K562 (cell line): Measurements from ENCODE around the gene TEX54. TPM values are rescaled to one million over a fixed set of nuclear protein-coding genes. Genes with fewer than 3 reads are reported as not detected.

Experiments used
- ATF1 ChIP-seq, 2 experiments: fragments of 450-650 bp in 1 of 2; IDR thresholded peaks; 2 replicates each; pipeline ENCODE4 v1.6.1; 2016; ENCODE audit warnings: missing compliant biosample characterization in 1 of 2, missing genetic modification characterization in 1 of 2
- BCOR ChIP-seq: fragments of 450-650 bp; IDR thresholded peaks from 2 replicates; pipeline ENCODE4 v1.6.1; 2016
- BRF1 ChIP-seq: IDR thresholded peaks from 3 replicates; pipeline ENCODE4 v1.6.1; 2011; ENCODE audit warnings: borderline replicate concordance, mild to moderate bottlenecking; ENCODE audit not compliant: insufficient read length; ENCODE audit errors: extremely low read depth
- CAMTA2 ChIP-seq: fragments of 250-450 bp; sonication (Bioruptor Pico); conservative IDR thresholded peaks from 2 replicates; pipeline ENCODE4 v1.5.1; 2022
- COPS2 ChIP-seq: fragments of 450-650 bp; conservative IDR thresholded peaks from 2 replicates; pipeline ENCODE4 v1.6.1; 2016; ENCODE audit warnings: mild to moderate bottlenecking, moderate library complexity
- FOXK1 ChIP-seq: sonication (generic); formaldehyde crosslinking; IDR thresholded peaks from 2 replicates; pipeline ENCODE4 v1.8.0; 2022; ENCODE audit warnings: missing genetic modification reagents, mild to moderate bottlenecking, borderline replicate concordance
- MBD1 ChIP-seq: fragments of 250-450 bp; sonication (Bioruptor Pico); IDR thresholded peaks from 2 replicates; pipeline ENCODE4 v1.8.0; 2022; ENCODE audit warnings: inconsistent platforms
- MLX ChIP-seq, 2 experiments: fragments of 450-650 bp in 1 of 2; sonication (generic) in 1 of 2; formaldehyde crosslinking; conservative IDR thresholded peaks; 2 replicates each; pipeline versions ENCODE4 v1.4.0 to v1.8.1; 2020 to 2022; ENCODE audit warnings: mild to moderate bottlenecking in 1 of 2, missing genetic modification reagents in 1 of 2
- PCBP2 ChIP-seq: fragments of 200-400 bp; formaldehyde crosslinking; IDR thresholded peaks from 2 replicates; pipeline ENCODE4 v1.6.1; 2018; ENCODE audit warnings: low read length, low read depth, mild to moderate bottlenecking, moderate library complexity; ENCODE audit not compliant: poor library complexity, severe bottlenecking
- POLR3G ChIP-seq: IDR thresholded peaks from 2 replicates; pipeline ENCODE4 v1.6.1; 2011; ENCODE audit not compliant: insufficient read length, insufficient replicate concordance; ENCODE audit errors: extremely low read depth
- SMARCA4 ChIP-seq: fragments of 450-650 bp; IDR thresholded peaks from 2 replicates; pipeline ENCODE4 v1.6.1; 2016
- SMARCB1 ChIP-seq: IDR thresholded peaks from 2 replicates; pipeline ENCODE4 v1.6.1; 2011; ENCODE audit warnings: improper control_type of control experiment, low read depth; ENCODE audit not compliant: insufficient read length
- ZC3H4 ChIP-seq: sonication (generic); formaldehyde crosslinking; IDR thresholded peaks from 2 replicates; pipeline ENCODE4 v1.9.0; 2021; ENCODE audit warnings: missing genetic modification reagents, borderline replicate concordance
- ZNF224 ChIP-seq: sonication (generic); formaldehyde crosslinking; IDR thresholded peaks from 2 replicates; pipeline ENCODE4 v1.8.0; 2022; ENCODE audit warnings: mild to moderate bottlenecking, missing genetic modification reagents
- polyA plus RNA-seq, 8 experiments: library from polyadenylated mRNA; depleted of rRNA in 4 of 8; stranded (reverse) in 5 of 8; unstranded in 3 of 8; fragments of >200 nt; fragmentation: Nextera tagmentation in 2 of 8; fragmentation: Illumina TruSeq in 1 of 8; extraction: Ambion mirVana in 2 of 8; extraction: Trizol in 1 of 8; gene quantifications; 2 replicates each; pipeline versions ENCODE4 v1.2.1 to v1.2.3, GENCODE V29; 2011 to 2014; ENCODE audit warnings: inconsistent platforms in 1 of 8, missing spikeins in 1 of 8
- total RNA-seq, 7 experiments: library from RNA; depleted of rRNA in 6 of 7; stranded (reverse); fragments of >200 nt in 6 of 7; fragmentation: Illumina TruSeq in 2 of 7; extraction: Trizol in 2 of 7; gene quantifications; 2 replicates each; pipeline versions ENCODE4 v1.2.1 to v1.2.3, GENCODE V29; 2011 to 2021; ENCODE audit warnings: low replicate concordance in 1 of 7
- TF ChIP-seq, protein P1 (sequence below): sonication (generic); formaldehyde crosslinking; IDR thresholded peaks from 2 replicates; pipeline ENCODE4 v1.8.0; 2022; ENCODE audit warnings: missing genetic modification reagents, mild to moderate bottlenecking, borderline replicate concordance
- TF ChIP-seq, protein P2 (sequence below): fragments of 200-800 bp; sonication (Bioruptor generic); IDR thresholded peaks from 2 replicates; pipeline ENCODE4 v1.6.1; 2017; ENCODE audit warnings: missing genetic modification characterization, missing compliant biosample characterization
- TF ChIP-seq, protein P3 (sequence below): IDR thresholded peaks from 3 replicates; pipeline ENCODE4 v1.6.1; 2011; ENCODE audit warnings: borderline replicate concordance, mild to moderate bottlenecking, moderate library complexity; ENCODE audit not compliant: insufficient read length; ENCODE audit errors: extremely low read depth

TEX54 gene
- total and polyA plus RNA-seq, 9 of the 15 experiments (the other 6 are each of a cell fraction or from before 2014, with no cell fraction given) = not detected

DNA sequence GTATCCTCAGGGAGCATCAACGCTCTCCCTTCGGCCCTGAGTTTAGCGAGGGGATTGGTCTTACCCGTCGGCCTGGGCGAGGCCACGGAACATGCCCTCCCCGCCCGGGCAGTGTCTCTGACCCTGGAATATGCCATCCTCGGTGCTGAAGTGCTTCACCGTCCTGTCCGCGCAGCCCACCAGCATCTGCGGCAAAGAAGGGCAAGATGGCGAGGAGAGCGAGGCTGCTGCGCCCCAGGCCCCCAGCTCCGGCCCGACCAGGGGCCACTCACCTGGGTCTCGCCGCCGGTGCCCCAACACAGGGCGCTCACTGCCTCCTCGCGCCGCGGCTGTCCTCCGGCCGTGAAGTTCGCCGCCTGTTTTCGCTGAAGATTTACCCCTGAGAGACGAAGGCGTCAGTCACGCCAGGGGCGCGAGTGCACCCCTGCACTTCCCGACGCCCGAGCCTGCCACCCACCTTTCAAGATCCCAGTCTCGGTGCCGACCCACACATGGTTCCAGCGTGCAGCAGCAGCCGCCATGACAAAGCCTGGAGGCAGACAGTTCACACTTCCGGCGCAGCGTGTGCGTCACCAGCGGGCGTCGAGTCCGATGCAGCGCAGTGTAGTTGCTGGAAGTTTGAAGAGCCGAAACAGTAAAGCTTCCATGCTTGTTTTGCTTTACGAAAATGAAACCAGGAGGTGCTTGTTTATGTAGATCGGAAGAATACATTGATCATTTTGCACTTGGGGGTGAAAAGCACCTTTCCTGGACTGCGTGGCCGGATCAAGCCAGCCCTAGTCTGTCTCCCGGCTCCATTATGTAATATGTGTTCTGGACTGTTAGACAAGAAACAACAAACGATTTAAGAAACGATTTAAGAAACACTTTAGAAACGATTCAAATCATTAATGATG is 6.7 kb upstream of the TEX54 start, which contains the start of gene WDR74 (continued):
- no peak for TF ChIP-seq SMARCB1
- TF ChIP-seq SMARCA4 = no peak
- TF ChIP-seq, protein P1, sequence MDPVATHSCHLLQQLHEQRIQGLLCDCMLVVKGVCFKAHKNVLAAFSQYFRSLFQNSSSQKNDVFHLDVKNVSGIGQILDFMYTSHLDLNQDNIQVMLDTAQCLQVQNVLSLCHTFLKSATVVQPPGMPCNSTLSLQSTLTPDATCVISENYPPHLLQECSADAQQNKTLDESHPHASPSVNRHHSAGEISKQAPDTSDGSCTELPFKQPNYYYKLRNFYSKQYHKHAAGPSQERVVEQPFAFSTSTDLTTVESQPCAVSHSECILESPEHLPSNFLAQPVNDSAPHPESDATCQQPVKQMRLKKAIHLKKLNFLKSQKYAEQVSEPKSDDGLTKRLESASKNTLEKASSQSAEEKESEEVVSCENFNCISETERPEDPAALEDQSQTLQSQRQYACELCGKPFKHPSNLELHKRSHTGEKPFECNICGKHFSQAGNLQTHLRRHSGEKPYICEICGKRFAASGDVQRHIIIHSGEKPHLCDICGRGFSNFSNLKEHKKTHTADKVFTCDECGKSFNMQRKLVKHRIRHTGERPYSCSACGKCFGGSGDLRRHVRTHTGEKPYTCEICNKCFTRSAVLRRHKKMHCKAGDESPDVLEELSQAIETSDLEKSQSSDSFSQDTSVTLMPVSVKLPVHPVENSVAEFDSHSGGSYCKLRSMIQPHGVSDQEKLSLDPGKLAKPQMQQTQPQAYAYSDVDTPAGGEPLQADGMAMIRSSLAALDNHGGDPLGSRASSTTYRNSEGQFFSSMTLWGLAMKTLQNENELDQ (CRISPR knock-in tag) = no peak
- peak; percentile 84; the same call in 1 of the 2 replicates for TF ChIP-seq FOXK1
- no peak; a peak in 1 of 4 replicates for TF ChIP-seq MLX (CRISPR knock-in tag; conservative IDR thresholded peaks at IDR 0.05)
- TF ChIP-seq ZC3H4 (CRISPR knock-in tag) = no peak
- no peak for TF ChIP-seq BRF1
- no peak for TF ChIP-seq BCOR
- peak; percentile 97 for TF ChIP-seq ATF1 (CRISPR knock-in tag; IDR thresholded peaks at IDR 0.05)
- TF ChIP-seq ATF1 (tag; IDR thresholded peaks at IDR 0.05) = peak; percentile 99
- TF ChIP-seq COPS2 = no peak
- TF ChIP-seq ZNF224 (CRISPR knock-in tag) = no peak
- TF ChIP-seq, protein P2, sequence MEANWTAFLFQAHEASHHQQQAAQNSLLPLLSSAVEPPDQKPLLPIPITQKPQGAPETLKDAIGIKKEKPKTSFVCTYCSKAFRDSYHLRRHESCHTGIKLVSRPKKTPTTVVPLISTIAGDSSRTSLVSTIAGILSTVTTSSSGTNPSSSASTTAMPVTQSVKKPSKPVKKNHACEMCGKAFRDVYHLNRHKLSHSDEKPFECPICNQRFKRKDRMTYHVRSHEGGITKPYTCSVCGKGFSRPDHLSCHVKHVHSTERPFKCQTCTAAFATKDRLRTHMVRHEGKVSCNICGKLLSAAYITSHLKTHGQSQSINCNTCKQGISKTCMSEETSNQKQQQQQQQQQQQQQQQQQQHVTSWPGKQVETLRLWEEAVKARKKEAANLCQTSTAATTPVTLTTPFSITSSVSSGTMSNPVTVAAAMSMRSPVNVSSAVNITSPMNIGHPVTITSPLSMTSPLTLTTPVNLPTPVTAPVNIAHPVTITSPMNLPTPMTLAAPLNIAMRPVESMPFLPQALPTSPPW (CRISPR knock-in tag) = no peak; the same call in 1 of the 2 replicates
- TF ChIP-seq POLR3G = no peak
- no peak for TF ChIP-seq PCBP2
- no peak for TF ChIP-seq MBD1 (CRISPR knock-in tag)
- 0 out of 2 replicates have a peak, but pooled peaks have one; percentile 9 for TF ChIP-seq CAMTA2
- TF ChIP-seq, protein P3, sequence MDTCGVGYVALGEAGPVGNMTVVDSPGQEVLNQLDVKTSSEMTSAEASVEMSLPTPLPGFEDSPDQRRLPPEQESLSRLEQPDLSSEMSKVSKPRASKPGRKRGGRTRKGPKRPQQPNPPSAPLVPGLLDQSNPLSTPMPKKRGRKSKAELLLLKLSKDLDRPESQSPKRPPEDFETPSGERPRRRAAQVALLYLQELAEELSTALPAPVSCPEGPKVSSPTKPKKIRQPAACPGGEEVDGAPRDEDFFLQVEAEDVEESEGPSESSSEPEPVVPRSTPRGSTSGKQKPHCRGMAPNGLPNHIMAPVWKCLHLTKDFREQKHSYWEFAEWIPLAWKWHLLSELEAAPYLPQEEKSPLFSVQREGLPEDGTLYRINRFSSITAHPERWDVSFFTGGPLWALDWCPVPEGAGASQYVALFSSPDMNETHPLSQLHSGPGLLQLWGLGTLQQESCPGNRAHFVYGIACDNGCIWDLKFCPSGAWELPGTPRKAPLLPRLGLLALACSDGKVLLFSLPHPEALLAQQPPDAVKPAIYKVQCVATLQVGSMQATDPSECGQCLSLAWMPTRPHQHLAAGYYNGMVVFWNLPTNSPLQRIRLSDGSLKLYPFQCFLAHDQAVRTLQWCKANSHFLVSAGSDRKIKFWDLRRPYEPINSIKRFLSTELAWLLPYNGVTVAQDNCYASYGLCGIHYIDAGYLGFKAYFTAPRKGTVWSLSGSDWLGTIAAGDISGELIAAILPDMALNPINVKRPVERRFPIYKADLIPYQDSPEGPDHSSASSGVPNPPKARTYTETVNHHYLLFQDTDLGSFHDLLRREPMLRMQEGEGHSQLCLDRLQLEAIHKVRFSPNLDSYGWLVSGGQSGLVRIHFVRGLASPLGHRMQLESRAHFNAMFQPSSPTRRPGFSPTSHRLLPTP = no peak
